Measurements from ENCODE around the gene STIM1.
A peak's percentile ranks its signal among the peaks of the same experiment; 100 is the strongest.

Gene STIM1

DNA sequence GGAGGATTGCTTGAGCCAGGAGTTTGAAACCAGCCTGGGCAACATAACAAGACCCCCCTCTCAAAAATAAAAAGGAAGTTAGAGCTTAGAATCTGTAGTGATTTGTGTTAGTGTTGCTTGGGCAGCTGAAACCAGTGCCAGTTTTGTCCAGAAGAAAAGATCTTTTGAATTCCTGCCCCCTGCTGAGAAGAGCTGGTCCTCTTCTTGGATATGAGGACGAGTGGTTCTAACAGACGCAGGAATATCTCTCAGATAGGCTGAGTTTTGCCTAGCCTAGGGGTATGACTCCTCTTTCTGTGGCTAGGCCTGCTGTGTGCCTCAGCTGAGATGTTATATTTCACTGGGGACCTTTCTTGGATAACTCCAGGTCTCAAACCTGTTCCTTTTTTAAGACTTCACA, 102.8 kb downstream of the STIM1 start:
- in situ Hi-C loops (cut with HindIII; ENCODE audit: low sequenced_read_pairs): no loop called here
- no peak overlapping the region for H3K4me3 ChIP-seq (ENCODE audit: low read depth, low read length)
- TF ChIP-seq, protein P1, sequence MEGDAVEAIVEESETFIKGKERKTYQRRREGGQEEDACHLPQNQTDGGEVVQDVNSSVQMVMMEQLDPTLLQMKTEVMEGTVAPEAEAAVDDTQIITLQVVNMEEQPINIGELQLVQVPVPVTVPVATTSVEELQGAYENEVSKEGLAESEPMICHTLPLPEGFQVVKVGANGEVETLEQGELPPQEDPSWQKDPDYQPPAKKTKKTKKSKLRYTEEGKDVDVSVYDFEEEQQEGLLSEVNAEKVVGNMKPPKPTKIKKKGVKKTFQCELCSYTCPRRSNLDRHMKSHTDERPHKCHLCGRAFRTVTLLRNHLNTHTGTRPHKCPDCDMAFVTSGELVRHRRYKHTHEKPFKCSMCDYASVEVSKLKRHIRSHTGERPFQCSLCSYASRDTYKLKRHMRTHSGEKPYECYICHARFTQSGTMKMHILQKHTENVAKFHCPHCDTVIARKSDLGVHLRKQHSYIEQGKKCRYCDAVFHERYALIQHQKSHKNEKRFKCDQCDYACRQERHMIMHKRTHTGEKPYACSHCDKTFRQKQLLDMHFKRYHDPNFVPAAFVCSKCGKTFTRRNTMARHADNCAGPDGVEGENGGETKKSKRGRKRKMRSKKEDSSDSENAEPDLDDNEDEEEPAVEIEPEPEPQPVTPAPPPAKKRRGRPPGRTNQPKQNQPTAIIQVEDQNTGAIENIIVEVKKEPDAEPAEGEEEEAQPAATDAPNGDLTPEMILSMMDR (IDR thresholded peaks at IDR 0.05; ENCODE audit: low read depth, low read length, missing control alignments): no peak
- DNase-seq (ENCODE audit: low read depth): no peak

DNA sequence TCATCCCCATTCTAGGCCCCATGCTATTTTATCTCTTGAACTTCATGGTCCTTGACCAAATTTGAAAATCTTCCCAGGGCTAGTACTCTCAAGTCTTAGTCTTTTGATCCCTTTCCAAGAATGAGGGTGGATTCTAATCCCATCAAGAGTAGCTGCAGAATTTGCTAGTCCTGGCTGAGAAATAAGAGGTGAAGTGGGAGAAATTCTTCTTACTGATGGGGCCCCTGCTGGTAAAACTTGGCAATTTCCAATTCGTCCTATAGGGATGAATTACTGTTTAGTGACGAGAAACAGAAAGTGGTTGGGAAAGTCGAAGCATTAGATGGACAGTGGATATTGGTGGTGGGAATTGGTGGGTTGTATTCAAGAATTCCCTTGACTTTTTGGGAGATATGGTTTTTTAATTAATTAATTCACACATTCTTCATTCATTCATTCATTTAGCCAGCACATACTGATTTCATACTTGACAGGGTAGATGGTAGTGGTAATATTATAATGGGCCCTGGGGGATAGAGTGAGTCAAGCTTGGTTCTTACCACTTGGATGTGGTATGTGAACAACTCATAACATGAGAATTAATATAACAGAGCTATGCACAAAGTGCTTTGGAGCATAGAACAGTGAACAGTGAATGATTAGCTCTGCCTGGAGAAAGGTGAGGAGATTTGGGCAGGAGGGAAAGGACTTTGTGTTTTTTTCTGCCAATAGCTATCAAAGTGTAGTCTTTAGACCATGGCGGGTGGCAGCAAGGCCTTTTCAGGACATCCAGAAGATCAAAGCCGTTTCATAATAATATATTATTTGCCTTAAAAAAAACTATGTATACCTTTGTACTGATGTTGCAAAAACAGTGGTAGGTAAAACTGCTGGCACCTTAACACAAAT, 103.8 kb downstream of the STIM1 start:
- in situ Hi-C loops (cut with HindIII; ENCODE audit: low sequenced_read_pairs): no loop called here
- TF ChIP-seq, protein P1 (IDR thresholded peaks at IDR 0.05; ENCODE audit: low read depth, low read length, missing control alignments): peak; percentile 45
- H3K4me3 ChIP-seq (ENCODE audit: low read depth, low read length): no peak overlapping the region
- no peak for DNase-seq (ENCODE audit: low read depth)

DNA sequence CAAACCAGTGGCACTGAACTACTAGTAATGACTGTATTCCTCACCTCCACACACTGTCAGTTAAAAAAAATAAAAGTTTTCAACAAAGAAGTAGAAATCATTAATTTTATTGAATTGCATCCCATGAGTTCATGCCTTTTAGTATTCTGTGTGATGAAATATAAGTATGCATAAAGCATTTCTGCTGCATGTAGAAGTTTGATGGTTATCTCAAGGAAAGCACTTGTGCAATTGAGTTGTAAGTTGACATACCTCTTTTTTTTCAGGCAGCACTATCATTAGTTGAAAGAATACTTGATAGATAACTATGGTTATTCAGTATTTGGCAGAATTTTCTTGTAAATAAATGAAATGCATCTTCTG, 104.4 kb downstream of the STIM1 start:
- no peak for DNase-seq (ENCODE audit: low read depth)
- in situ Hi-C loops (cut with HindIII; ENCODE audit: low sequenced_read_pairs): loop anchor here (10.0 kb wide), 1 partner anchor 125 kb away; no protein-coding TSS in a partner anchor
- no peak overlapping the region for H3K4me3 ChIP-seq (ENCODE audit: low read depth, low read length)
- TF ChIP-seq, protein P1 (IDR thresholded peaks at IDR 0.05; ENCODE audit: low read depth, low read length, missing control alignments): no peak

DNA sequence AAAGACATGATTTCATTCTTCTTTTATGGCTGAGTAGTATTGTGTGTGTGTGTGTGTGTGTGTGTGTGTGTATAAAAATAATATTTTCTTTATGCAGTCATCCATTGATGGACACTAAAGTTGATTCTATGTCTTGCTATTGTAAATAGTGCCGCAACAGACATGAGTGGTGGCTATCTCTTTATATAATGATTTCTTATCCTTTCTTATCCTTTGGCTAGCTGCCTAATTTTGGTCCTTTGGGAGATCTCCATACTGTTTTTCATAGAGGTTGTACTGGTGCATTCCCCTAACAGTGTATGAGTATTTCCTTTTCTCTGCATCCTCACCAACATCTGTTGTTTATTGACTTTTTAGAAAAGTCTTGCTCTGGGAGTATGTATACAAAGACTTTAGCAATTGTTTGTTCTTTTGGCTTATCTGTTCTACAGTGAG, 107.0 kb downstream of the STIM1 start:
- in situ Hi-C loops (cut with HindIII; ENCODE audit: low sequenced_read_pairs): loop anchor here (10.0 kb wide), 1 partner anchor 128 kb away; no protein-coding TSS in a partner anchor
- H3K4me3 ChIP-seq (ENCODE audit: low read depth, low read length): no peak overlapping the region
- TF ChIP-seq, protein P1 (IDR thresholded peaks at IDR 0.05; ENCODE audit: low read depth, low read length, missing control alignments): no peak
- no peak for DNase-seq (ENCODE audit: low read depth)

DNA sequence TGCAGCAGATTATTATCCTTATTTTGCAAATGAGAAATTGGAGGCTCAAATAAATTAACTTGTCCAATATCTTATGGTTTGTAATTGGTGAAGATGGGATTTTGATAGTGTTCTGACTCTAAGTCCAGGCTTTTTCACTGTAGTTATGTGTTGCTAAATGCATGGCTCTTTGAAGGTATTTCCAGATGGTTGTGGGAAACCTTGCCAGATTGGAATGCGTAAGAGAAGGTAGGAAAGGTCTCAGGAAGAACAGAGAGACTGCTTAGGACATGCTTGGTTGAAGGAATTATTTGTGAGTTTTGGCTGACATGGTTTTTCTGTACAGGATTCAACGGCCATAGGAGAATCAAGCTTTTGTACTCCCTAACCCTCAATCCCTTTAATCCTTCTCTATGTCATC, 108.6 kb downstream of the STIM1 start:
- DNase-seq (ENCODE audit: low read depth): no peak
- H3K4me3 ChIP-seq (ENCODE audit: low read depth, low read length): no peak overlapping the region
- in situ Hi-C loops (cut with HindIII; ENCODE audit: low sequenced_read_pairs): loop anchor here (10.0 kb wide), 1 partner anchor 129 kb away; no protein-coding TSS in a partner anchor
- TF ChIP-seq, protein P1 (IDR thresholded peaks at IDR 0.05; ENCODE audit: low read depth, low read length, missing control alignments): no peak

- TF ChIP-seq, protein P1 (IDR thresholded peaks at IDR 0.05; ENCODE audit: low read depth, low read length, missing control alignments): no peak
- H3K4me3 ChIP-seq (ENCODE audit: low read depth, low read length): no peak overlapping the region
- in situ Hi-C loops (cut with HindIII; ENCODE audit: low sequenced_read_pairs): loop anchor here (10.0 kb wide), 1 partner anchor 130 kb away; no protein-coding TSS in a partner anchor
- DNase-seq (ENCODE audit: low read depth): no peak
Observed at GRCh38 chr11:3964935-3965604, 109.6 kb downstream of the STIM1 start.
